Colonic mucosa (tissue), 4 donors: ENCODE results near the gene PLN. TPM values are rescaled to one million over a fixed set of nuclear protein-coding genes. Genes with fewer than 3 reads are reported as not detected.
A peak's percentile ranks its signal among the peaks of the same experiment; 100 is the strongest.

ENCODE experiments used
- DNase-seq: peaks from one replicate; pipeline ENCODE4 v3.0.0-alpha.2; 2020
- H3K27ac ChIP-seq: fragments of 200-600 bp; one replicate; pipeline ENCODE4 v1.8.0; 2021
- H3K27me3 ChIP-seq: fragments of 200-600 bp; one replicate; pipeline ENCODE4 v1.8.0; 2021
- H3K36me3 ChIP-seq: fragments of 200-600 bp; one replicate; pipeline ENCODE4 v1.8.0; 2021
- H3K4me1 ChIP-seq: fragments of 200-600 bp; one replicate; pipeline ENCODE4 v1.8.0; 2021; ENCODE audit warnings: mild to moderate bottlenecking
- H3K4me3 ChIP-seq: fragments of 200-600 bp; one replicate; pipeline ENCODE4 v1.8.0; 2021
- H3K9ac ChIP-seq, 2 donors: one replicate each; pipeline ENCODE4 v1.7.0; 2013; ENCODE audit warnings: control low read depth in 2 of 2, low read depth in 2 of 2, low read length in 2 of 2
- H3K9me3 ChIP-seq: fragments of 200-600 bp; one replicate; pipeline ENCODE4 v1.8.0; 2021
- intact Hi-C: fragments of 100-400 bp; cut with DNase I; formaldehyde crosslinking; loops from one replicate; pipeline ENCODE4 v1.14.1; 2022
- total RNA-seq, 2 donors: library from RNA; stranded (reverse); fragmentation: NEBNext Ultra II Directional in 1 of 2; extraction: Animal tissue kit (Norgen Biotek cat#: 25700) in 1 of 2; gene quantifications; one replicate each; pipeline ENCODE4 v1.2.1, GENCODE V29; 2021
- TF ChIP-seq, protein P1 (sequence below): fragments of 200-600 bp; IDR thresholded peaks from one replicate; pipeline ENCODE4 v1.8.0; 2022; ENCODE audit warnings: antibody characterized with exemption, mild to moderate bottlenecking
- donor health status: healthy.
- donor health status: DM: no; HTN: no; CAD: no.
- donor health status: DM: no; HTN: no; CAD: no.

PLN gene
- total RNA-seq, 2 donors from 2014 or later: 1.3 to 24.1 TPM

DNA sequence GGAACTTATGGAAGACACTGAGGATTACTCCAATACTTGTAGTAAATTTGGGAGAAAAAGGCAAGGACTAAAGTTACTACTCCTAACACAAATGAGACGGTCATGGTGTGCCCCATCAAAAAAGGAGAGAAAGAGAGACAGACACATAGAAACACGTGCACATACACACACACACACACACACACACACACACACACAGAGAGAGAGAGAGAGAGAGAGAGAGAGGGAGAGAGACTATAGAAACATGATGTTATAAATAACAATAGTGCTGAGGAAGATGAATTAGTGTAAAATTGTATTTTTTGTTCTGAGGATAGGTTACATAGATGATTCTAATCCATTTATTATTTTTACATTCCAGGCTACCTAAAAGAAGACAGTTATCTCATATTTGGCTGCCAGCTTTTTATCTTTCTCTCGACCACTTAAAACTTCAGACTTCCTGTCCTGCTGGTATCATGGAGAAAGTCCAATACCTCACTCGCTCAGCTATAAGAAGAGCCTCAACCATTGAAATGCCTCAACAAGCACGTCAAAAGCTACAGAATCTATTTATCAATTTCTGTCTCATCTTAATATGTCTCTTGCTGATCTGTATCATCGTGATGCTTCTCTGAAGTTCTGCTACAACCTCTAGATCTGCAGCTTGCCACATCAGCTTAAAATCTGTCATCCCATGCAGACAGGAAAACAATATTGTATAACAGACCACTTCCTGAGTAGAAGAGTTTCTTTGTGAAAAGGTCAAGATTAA is 10.5 kb downstream of the PLN start:
- no peak overlapping the region for H3K27ac ChIP-seq
- H3K9me3 ChIP-seq: no peaks in the 10 kb centered on the region
- no peaks in the 10 kb centered on the region for H3K4me1 ChIP-seq
- DNase-seq: no peak
- H3K4me3 ChIP-seq: no peak overlapping the region
- TF ChIP-seq, protein P1, sequence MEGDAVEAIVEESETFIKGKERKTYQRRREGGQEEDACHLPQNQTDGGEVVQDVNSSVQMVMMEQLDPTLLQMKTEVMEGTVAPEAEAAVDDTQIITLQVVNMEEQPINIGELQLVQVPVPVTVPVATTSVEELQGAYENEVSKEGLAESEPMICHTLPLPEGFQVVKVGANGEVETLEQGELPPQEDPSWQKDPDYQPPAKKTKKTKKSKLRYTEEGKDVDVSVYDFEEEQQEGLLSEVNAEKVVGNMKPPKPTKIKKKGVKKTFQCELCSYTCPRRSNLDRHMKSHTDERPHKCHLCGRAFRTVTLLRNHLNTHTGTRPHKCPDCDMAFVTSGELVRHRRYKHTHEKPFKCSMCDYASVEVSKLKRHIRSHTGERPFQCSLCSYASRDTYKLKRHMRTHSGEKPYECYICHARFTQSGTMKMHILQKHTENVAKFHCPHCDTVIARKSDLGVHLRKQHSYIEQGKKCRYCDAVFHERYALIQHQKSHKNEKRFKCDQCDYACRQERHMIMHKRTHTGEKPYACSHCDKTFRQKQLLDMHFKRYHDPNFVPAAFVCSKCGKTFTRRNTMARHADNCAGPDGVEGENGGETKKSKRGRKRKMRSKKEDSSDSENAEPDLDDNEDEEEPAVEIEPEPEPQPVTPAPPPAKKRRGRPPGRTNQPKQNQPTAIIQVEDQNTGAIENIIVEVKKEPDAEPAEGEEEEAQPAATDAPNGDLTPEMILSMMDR: no peak
- H3K27me3 ChIP-seq: no peaks in the 10 kb centered on the region
- H3K9ac ChIP-seq: no peak overlapping the region
- no peaks in the 10 kb centered on the region for H3K36me3 ChIP-seq
- intact Hi-C loops: no loop called here

DNA sequence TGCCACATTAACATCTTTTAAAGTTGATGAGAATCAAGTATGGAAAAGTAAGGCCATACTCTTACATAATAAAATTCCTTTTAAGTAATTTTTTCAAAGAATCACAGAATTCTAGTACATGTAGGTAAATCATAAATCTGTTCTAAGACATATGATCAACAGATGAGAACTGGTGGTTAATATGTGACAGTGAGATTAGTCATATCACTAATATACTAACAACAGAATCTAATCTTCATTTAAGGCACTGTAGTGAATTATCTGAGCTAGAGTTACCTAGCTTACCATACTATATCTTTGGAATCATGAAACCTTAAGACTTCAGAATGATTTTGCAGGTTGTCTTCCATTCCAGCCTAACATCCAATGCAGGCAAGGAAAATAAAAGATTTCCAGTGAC is 11.6 kb downstream of the PLN start:
- TF ChIP-seq, protein P1: no peak
- Histone ChIP-seq H3K9me3 (no peaks in the 10 kb centered on the region), H3K4me1 (no peaks in the 10 kb centered on the region), H3K9ac (no peak overlapping the region), H3K36me3 (no peaks in the 10 kb centered on the region), H3K4me3 (no peak overlapping the region), H3K27me3 (no peaks in the 10 kb centered on the region), H3K27ac (no peak overlapping the region)
- intact Hi-C loops: loop anchor here (10.0 kb wide), 1 partner anchor 55 kb away; no protein-coding TSS in a partner anchor
- no peak for DNase-seq

DNA sequence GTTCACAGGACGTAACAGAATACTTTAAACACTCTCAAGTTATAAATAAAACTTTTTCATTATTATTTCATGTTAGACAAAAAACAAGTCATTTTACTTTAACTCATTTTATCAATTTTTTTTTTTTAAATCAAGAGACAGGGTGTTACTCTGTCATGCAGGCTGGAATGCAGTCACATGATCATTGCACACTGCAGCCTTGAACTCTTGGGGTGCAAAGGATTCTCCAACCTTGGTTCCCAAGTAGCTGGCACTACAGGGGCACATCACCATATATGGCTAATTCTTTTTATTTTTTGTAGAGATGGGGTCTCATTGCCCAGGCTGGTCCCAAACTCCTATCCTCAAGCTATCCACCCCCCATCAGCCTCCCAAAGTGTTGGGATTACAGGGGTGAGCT is 14.2 kb downstream of the PLN start:
- intact Hi-C loops: loop anchor here (10.0 kb wide), 1 partner anchor 53 kb away; no protein-coding TSS in a partner anchor
- Histone ChIP-seq H3K9me3 (no peaks in the 10 kb centered on the region), H3K4me3 (no peak overlapping the region), H3K9ac (no peak overlapping the region), H3K36me3 (no peaks in the 10 kb centered on the region), H3K4me1 (no peaks in the 10 kb centered on the region), H3K27ac (no peak overlapping the region), H3K27me3 (no peaks in the 10 kb centered on the region)
- TF ChIP-seq, protein P1: no peak
- no peak for DNase-seq

DNA sequence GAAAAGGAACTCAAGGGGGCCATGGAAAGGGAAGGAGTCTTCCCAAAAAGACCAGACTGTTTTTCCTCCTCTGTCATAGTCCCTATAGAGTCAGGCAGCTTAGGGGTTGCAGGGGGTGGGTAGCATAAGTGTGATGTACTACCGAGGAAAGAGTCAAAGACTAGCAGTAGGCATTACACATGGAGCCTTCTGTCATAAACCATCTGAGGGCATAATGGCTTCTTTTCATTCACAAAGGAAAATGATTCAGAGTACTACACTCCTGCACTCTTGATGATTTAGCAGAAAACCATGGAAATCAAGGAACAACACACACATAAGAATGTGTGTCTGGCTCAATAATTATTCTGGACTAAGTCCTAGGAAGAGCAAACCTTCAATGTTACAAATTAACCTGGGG is 14.9 kb downstream of the PLN start:
- Histone ChIP-seq H3K9me3 (no peaks in the 10 kb centered on the region), H3K36me3 (no peaks in the 10 kb centered on the region), H3K4me1 (no peaks in the 10 kb centered on the region), H3K27ac (no peak overlapping the region), H3K9ac (no peak overlapping the region), H3K4me3 (no peak overlapping the region), H3K27me3 (no peaks in the 10 kb centered on the region)
- intact Hi-C loops: loop anchor here (10.0 kb wide), 1 partner anchor 52 kb away; no protein-coding TSS in a partner anchor
- TF ChIP-seq, protein P1: no peak
- no peak for DNase-seq

DNA sequence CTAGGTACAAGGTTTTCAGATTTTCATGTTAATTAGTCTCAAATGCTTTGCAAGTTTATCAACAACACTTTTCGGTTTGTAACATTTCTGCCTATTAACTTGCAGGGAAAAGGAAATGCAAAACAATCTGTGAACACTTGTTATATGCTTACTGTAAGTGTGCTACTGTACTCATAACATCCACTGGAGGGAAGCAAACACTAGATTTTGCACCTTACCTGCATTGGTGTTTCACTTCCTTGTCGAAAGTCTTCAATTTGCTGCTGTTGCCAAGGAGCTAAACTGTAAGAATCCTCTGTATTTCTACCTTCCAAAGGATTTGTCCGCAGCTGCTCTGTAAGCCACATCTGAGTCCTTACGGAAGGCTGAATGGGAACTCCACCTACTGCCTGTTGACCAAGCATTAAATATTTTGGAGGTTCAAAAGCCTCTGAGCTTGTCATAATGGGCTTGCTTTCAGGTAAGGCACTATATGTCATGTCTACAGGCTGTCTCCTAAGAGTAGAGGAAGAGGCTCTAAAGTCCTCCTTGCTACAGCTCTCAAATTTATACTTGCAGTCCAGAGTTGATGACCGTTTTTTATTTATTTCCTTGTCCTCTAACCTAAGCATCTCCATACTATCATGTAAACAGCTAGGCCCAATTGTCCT is 17.3 kb downstream of the PLN start:
- Histone ChIP-seq H3K9me3 (no peaks in the 10 kb centered on the region), H3K27ac (no peak overlapping the region), H3K4me1 (no peaks in the 10 kb centered on the region), H3K9ac (no peak overlapping the region), H3K27me3 (no peaks in the 10 kb centered on the region), H3K4me3 (no peak overlapping the region), H3K36me3 (no peaks in the 10 kb centered on the region)
- no peak for DNase-seq
- intact Hi-C loops: loop anchor here (10.0 kb wide), 1 partner anchor 49 kb away; no protein-coding TSS in a partner anchor
- TF ChIP-seq, protein P1: peak; percentile 39
